Measurements from ENCODE around the gene TMEM30A. TPM values are rescaled to one million over a fixed set of nuclear protein-coding genes. Genes with fewer than 3 reads are reported as not detected.

The TMEM30A gene
- 40.6 TPM for total RNA-seq
- polyA plus RNA-seq = 45.8 TPM
- long read RNA-seq, donor 1, full-length matches to known transcripts = 2 of 2 reads
- long read RNA-seq, donor 1, partial matches to known transcripts = 0 of 2 reads
- long read RNA-seq, donor 1, other reads (novel, unspliced or antisense) = 0 of 2 reads
- long read RNA-seq, donor 2 = 0 reads
- long read RNA-seq, donor 3, full-length matches to known transcripts = 26 of 32 reads
- long read RNA-seq, donor 3, partial matches to known transcripts = 6 of 32 reads
- long read RNA-seq, donor 3, other reads (novel, unspliced or antisense) = 0 of 32 reads
- long read RNA-seq, donor 4, full-length matches to known transcripts = 15 of 21 reads
- long read RNA-seq, donor 4, partial matches to known transcripts = 6 of 21 reads
- long read RNA-seq, donor 4, other reads (novel, unspliced or antisense) = 0 of 21 reads
- long read RNA-seq, donor 5, full-length matches to known transcripts = 31 of 36 reads
- long read RNA-seq, donor 5, partial matches to known transcripts = 5 of 36 reads
- long read RNA-seq, donor 5, other reads (novel, unspliced or antisense) = 0 of 36 reads
- long read RNA-seq, donor 6, full-length matches to known transcripts = 23 of 30 reads
- long read RNA-seq, donor 6, partial matches to known transcripts = 7 of 30 reads
- long read RNA-seq, donor 6, other reads (novel, unspliced or antisense) = 0 of 30 reads
- long read RNA-seq, donor 7, full-length matches to known transcripts = 45 of 50 reads
- long read RNA-seq, donor 7, partial matches to known transcripts = 5 of 50 reads
- long read RNA-seq, donor 7, other reads (novel, unspliced or antisense) = 0 of 50 reads
- long read RNA-seq, donor 8, full-length matches to known transcripts = 11 of 11 reads
- long read RNA-seq, donor 8, partial matches to known transcripts = 0 of 11 reads
- long read RNA-seq, donor 8, other reads (novel, unspliced or antisense) = 0 of 11 reads
- long read RNA-seq, donor 9, full-length matches to known transcripts = 14 of 21 reads
- long read RNA-seq, donor 9, partial matches to known transcripts = 7 of 21 reads
- long read RNA-seq, donor 9, other reads (novel, unspliced or antisense) = 0 of 21 reads
- long read RNA-seq, donor 10, full-length matches to known transcripts = 19 of 24 reads
- long read RNA-seq, donor 10, partial matches to known transcripts = 5 of 24 reads
- long read RNA-seq, donor 10, other reads (novel, unspliced or antisense) = 0 of 24 reads

GRCh38 chr6:75284632-75285282 lies at the start of gene TMEM30A:
Gene TMEM30A, minus strand, starts transcription at chr6:75284792. Its CDS starts 154 bp downstream, at chr6:75284638.
- Histone ChIP-seq H3K27me3 (ENCODE audit: control insufficient read depth in 2 of 2, insufficient read depth in 1 of 2, low read length in 1 of 2) (no peaks in the 10 kb centered on the region), H3K27ac (ENCODE audit: low read depth in 1 of 2, low read length in 1 of 2) (peak within 1 kb of the TSS; percentile 89 to 92), H3K9me3 (ENCODE audit: control insufficient read depth in 2 of 2, insufficient read depth in 1 of 2, low read length in 1 of 2) (no peaks in the 10 kb centered on the region), H3K36me3 (ENCODE audit: control insufficient read depth in 2 of 2, insufficient read depth in 2 of 2, low read length in 1 of 2) (no peaks in the 10 kb centered on the region), H3K4me1 (ENCODE audit: control insufficient read depth in 2 of 2, insufficient read depth in 2 of 2, low read length in 2 of 2) (peaks cover 0 to 2% of the 10 kb centered on the region in 2 donors), H3K4me3 (ENCODE audit: low read length in 2 of 2) (peak within 1 kb of the TSS; percentile 64 to 93)
- WGBS = under 1% methylated on average over 55 of the region's 55 CpGs
- peak; percentile 93 to 98 (median 96) for DNase-seq (ENCODE audit: low read depth in 6 of 9, low spot score in 9 of 9)

- no peak overlapping the region for H3K4me3 ChIP-seq (ENCODE audit: low read length in 2 of 2)
- H3K4me1 ChIP-seq (ENCODE audit: control insufficient read depth in 2 of 2, insufficient read depth in 2 of 2, low read length in 2 of 2) = no peaks in the 10 kb centered on the region
- DNase-seq (ENCODE audit: low read depth in 6 of 9, low spot score in 9 of 9) = no peak
- no peaks in the 10 kb centered on the region for H3K27me3 ChIP-seq (ENCODE audit: control insufficient read depth in 2 of 2, insufficient read depth in 1 of 2, low read length in 1 of 2)
- H3K9me3 ChIP-seq (ENCODE audit: control insufficient read depth in 2 of 2, insufficient read depth in 1 of 2, low read length in 1 of 2) = no peaks in the 10 kb centered on the region
- WGBS = 94% methylated on average over 2 of the region's 2 CpGs
- no peaks in the 10 kb centered on the region for H3K36me3 ChIP-seq (ENCODE audit: control insufficient read depth in 2 of 2, insufficient read depth in 2 of 2, low read length in 1 of 2)
- H3K27ac ChIP-seq (ENCODE audit: low read depth in 1 of 2, low read length in 1 of 2) = no peak overlapping the region
These were observed 49.1 kb upstream of the TMEM30A start for GRCh38 chr6:75333676-75334200.

- no peaks in the 10 kb centered on the region for H3K4me1 ChIP-seq (ENCODE audit: control insufficient read depth in 2 of 2, insufficient read depth in 2 of 2, low read length in 2 of 2)
- H3K27ac ChIP-seq (ENCODE audit: low read depth in 1 of 2, low read length in 1 of 2) = no peak overlapping the region
- H3K27me3 ChIP-seq (ENCODE audit: control insufficient read depth in 2 of 2, insufficient read depth in 1 of 2, low read length in 1 of 2) = no peaks in the 10 kb centered on the region
- no peaks in the 10 kb centered on the region for H3K9me3 ChIP-seq (ENCODE audit: control insufficient read depth in 2 of 2, insufficient read depth in 1 of 2, low read length in 1 of 2)
- no peak for DNase-seq (ENCODE audit: low read depth in 6 of 9, low spot score in 9 of 9)
- no peak overlapping the region for H3K4me3 ChIP-seq (ENCODE audit: low read length in 2 of 2)
- H3K36me3 ChIP-seq (ENCODE audit: control insufficient read depth in 2 of 2, insufficient read depth in 2 of 2, low read length in 1 of 2) = no peaks in the 10 kb centered on the region
- whole genome bisulfite sequencing = 94% methylated on average over 2 of the region's 2 CpGs
These were observed 46.6 kb upstream of the TMEM30A start for GRCh38 chr6:75331151-75331550.

GRCh38 chr6:75329703-75330102 lies 45.1 kb upstream of the TMEM30A start:
- WGBS = 95% methylated on average over 1 of the region's 1 CpG
- no peaks in the 10 kb centered on the region for H3K27me3 ChIP-seq (ENCODE audit: control insufficient read depth in 2 of 2, insufficient read depth in 1 of 2, low read length in 1 of 2)
- H3K9me3 ChIP-seq (ENCODE audit: control insufficient read depth in 2 of 2, insufficient read depth in 1 of 2, low read length in 1 of 2) = no peaks in the 10 kb centered on the region
- no peak overlapping the region for H3K4me3 ChIP-seq (ENCODE audit: low read length in 2 of 2)
- no peaks in the 10 kb centered on the region for H3K4me1 ChIP-seq (ENCODE audit: control insufficient read depth in 2 of 2, insufficient read depth in 2 of 2, low read length in 2 of 2)
- H3K27ac ChIP-seq (ENCODE audit: low read depth in 1 of 2, low read length in 1 of 2) = no peak overlapping the region
- DNase-seq (ENCODE audit: low read depth in 6 of 9, low spot score in 9 of 9) = no peak
- H3K36me3 ChIP-seq (ENCODE audit: control insufficient read depth in 2 of 2, insufficient read depth in 2 of 2, low read length in 1 of 2) = no peaks in the 10 kb centered on the region

GRCh38 chr6:75327807-75328206 lies 43.2 kb upstream of the TMEM30A start:
- Histone ChIP-seq H3K36me3 (ENCODE audit: control insufficient read depth in 2 of 2, insufficient read depth in 2 of 2, low read length in 1 of 2) (no peaks in the 10 kb centered on the region), H3K4me3 (ENCODE audit: low read length in 2 of 2) (no peak overlapping the region), H3K27me3 (ENCODE audit: control insufficient read depth in 2 of 2, insufficient read depth in 1 of 2, low read length in 1 of 2) (no peaks in the 10 kb centered on the region), H3K4me1 (ENCODE audit: control insufficient read depth in 2 of 2, insufficient read depth in 2 of 2, low read length in 2 of 2) (no peaks in the 10 kb centered on the region), H3K9me3 (ENCODE audit: control insufficient read depth in 2 of 2, insufficient read depth in 1 of 2, low read length in 1 of 2) (no peaks in the 10 kb centered on the region), H3K27ac (ENCODE audit: low read depth in 1 of 2, low read length in 1 of 2) (no peak overlapping the region)
- WGBS = 99% methylated on average over 1 of the region's 1 CpG
- no peak for DNase-seq (ENCODE audit: low read depth in 6 of 9, low spot score in 9 of 9)

- Histone ChIP-seq H3K9me3 (ENCODE audit: control insufficient read depth in 2 of 2, insufficient read depth in 1 of 2, low read length in 1 of 2) (no peaks in the 10 kb centered on the region), H3K27me3 (ENCODE audit: control insufficient read depth in 2 of 2, insufficient read depth in 1 of 2, low read length in 1 of 2) (no peaks in the 10 kb centered on the region), H3K4me1 (ENCODE audit: control insufficient read depth in 2 of 2, insufficient read depth in 2 of 2, low read length in 2 of 2) (no peaks in the 10 kb centered on the region), H3K27ac (ENCODE audit: low read depth in 1 of 2, low read length in 1 of 2) (no peak overlapping the region), H3K36me3 (ENCODE audit: control insufficient read depth in 2 of 2, insufficient read depth in 2 of 2, low read length in 1 of 2) (no peaks in the 10 kb centered on the region), H3K4me3 (ENCODE audit: low read length in 2 of 2) (no peak overlapping the region)
- no peak for DNase-seq (ENCODE audit: low read depth in 6 of 9, low spot score in 9 of 9)
- WGBS = 89% methylated on average over 2 of the region's 2 CpGs
These were observed 42.1 kb upstream of the TMEM30A start for GRCh38 chr6:75326557-75327258.

- Histone ChIP-seq H3K4me1 (ENCODE audit: control insufficient read depth in 2 of 2, insufficient read depth in 2 of 2, low read length in 2 of 2) (no peaks in the 10 kb centered on the region), H3K4me3 (ENCODE audit: low read length in 2 of 2) (no peak overlapping the region), H3K27me3 (ENCODE audit: control insufficient read depth in 2 of 2, insufficient read depth in 1 of 2, low read length in 1 of 2) (no peaks in the 10 kb centered on the region), H3K36me3 (ENCODE audit: control insufficient read depth in 2 of 2, insufficient read depth in 2 of 2, low read length in 1 of 2) (no peaks in the 10 kb centered on the region), H3K27ac (ENCODE audit: low read depth in 1 of 2, low read length in 1 of 2) (no peak overlapping the region), H3K9me3 (ENCODE audit: control insufficient read depth in 2 of 2, insufficient read depth in 1 of 2, low read length in 1 of 2) (no peaks in the 10 kb centered on the region)
- WGBS = 48% methylated on average over 2 of the region's 2 CpGs
- DNase-seq (ENCODE audit: low read depth in 6 of 9, low spot score in 9 of 9) = no peak
These were observed 34.3 kb upstream of the TMEM30A start for GRCh38 chr6:75318900-75319299.
